HepG2 (cell line): ENCODE data around the gene SIK2. TPM values are rescaled to one million over a fixed set of nuclear protein-coding genes. Genes with fewer than 3 reads are reported as not detected.
A peak's percentile ranks its signal among the peaks of the same experiment; 100 is the strongest.

Source experiments
- ATAC-seq: fragments of 200-7000 bp; cut with Tn5 transposase; 3 replicates; pipeline ENCODE4 v1.9.1; 2020; ENCODE audit warnings: mild to moderate bottlenecking, moderate library complexity
- BruUV-seq: library from RNA; stranded (reverse); fragments of 400-500 nt; replicated peaks from 2 replicates; lab custom pipeline; 2021; lab: Mats Ljungman, UMichigan
- CTCF ChIA-PET: fragments of 300-600 bp; formaldehyde crosslinking; extraction: SDS; loops from one replicate; lab custom pipeline; 2021; ENCODE audit warnings: low total read pairs, inconsistent platforms, low intra/inter-chr PET ratio; lab: Yijun Ruan, JAX
- POLR2A ChIA-PET: fragments of 350-600 bp; sonication (Branson Sonifier 250); formaldehyde crosslinking; loops from one replicate; lab custom pipeline; 2020; ENCODE audit warnings: antibody characterized with exemption, inconsistent platforms; lab: Yijun Ruan, JAX
- DNase-seq: peaks from one replicate; pipeline ENCODE4 v3.0.0-alpha.2; 2015; ENCODE audit warnings: low spot score
- FAIRE-seq: peaks from 3 replicates; lab custom pipeline; 2011; peaks lifted over from hg19 to GRCh38; lab: Jason Lieb, UNC
- H2AFZ ChIP-seq: one replicate; pipeline ENCODE4 v1.6.1; 2011; ENCODE audit warnings: low read length, inconsistent platforms
- H3K27ac ChIP-seq: fragments of 300-600 bp; 3 replicates; pipeline ENCODE4 v1.8.0; 2011; ENCODE audit warnings: mixed run types, mild to moderate bottlenecking, mixed read lengths, low read length, inconsistent platforms; ENCODE audit not compliant: insufficient read depth; ENCODE audit errors: extremely low read length
- H3K27me3 ChIP-seq, 2 experiments: fragments of 200-600 bp in 1 of 2; 2 replicates in 1 of 2; 3 replicates in 1 of 2; pipeline versions ENCODE4 v1.6.0 to v1.8.0; 2011; ENCODE audit warnings: low read length in 2 of 2, mild to moderate bottlenecking in 2 of 2, moderate library complexity in 2 of 2, inconsistent platforms in 1 of 2; ENCODE audit not compliant: insufficient read depth in 2 of 2, control insufficient read depth in 1 of 2
- H3K36me3 ChIP-seq, 2 experiments: fragments of 200-600 bp in 1 of 2; replicated peaks in 1 of 2; 2 replicates in 1 of 2; 3 replicates in 1 of 2; pipeline versions ENCODE4 v1.5.1 to v1.8.0; 2011; ENCODE audit warnings: low read length in 2 of 2, inconsistent platforms in 1 of 2; ENCODE audit not compliant: insufficient read depth in 2 of 2, control insufficient read depth in 1 of 2
- H3K4me1 ChIP-seq: 2 replicates; pipeline ENCODE4 v1.5.1; 2012; ENCODE audit warnings: low read length, inconsistent platforms; ENCODE audit not compliant: insufficient read depth
- H3K4me2 ChIP-seq: 2 replicates; pipeline ENCODE4 v1.6.0; 2011; ENCODE audit warnings: low read depth, low read length, inconsistent platforms
- H3K4me3 ChIP-seq, 3 experiments: fragments of 200-600 bp in 1 of 3; sonication (generic), shearing (Covaris generic) in 1 of 3; replicated peaks in 1 of 3; 2 replicates each; pipeline ENCODE4 v1.5.1; 2011 to 2016; ENCODE audit warnings: low read length in 3 of 3, inconsistent platforms in 2 of 3, low read depth in 2 of 3, mild to moderate bottlenecking in 2 of 3, control low read depth in 1 of 3, mixed read lengths in 1 of 3; ENCODE audit not compliant: insufficient read depth in 1 of 3
- H3K79me2 ChIP-seq: one replicate; pipeline ENCODE4 v1.6.1; 2011; ENCODE audit warnings: low read length, inconsistent platforms; ENCODE audit not compliant: insufficient read depth
- H3K9ac ChIP-seq: 2 replicates; pipeline ENCODE4 v1.6.0; 2011; ENCODE audit warnings: mild to moderate bottlenecking, low read depth, low read length, inconsistent platforms; ENCODE audit not compliant: insufficient read depth
- H3K9me3 ChIP-seq: 2 replicates; pipeline ENCODE4 v1.5.1; 2012; ENCODE audit warnings: mild to moderate bottlenecking, low read length
- H4K20me1 ChIP-seq: 2 replicates; pipeline ENCODE4 v1.6.0; 2011; ENCODE audit warnings: inconsistent platforms, mild to moderate bottlenecking, low read length, moderate library complexity; ENCODE audit not compliant: insufficient read depth
- AGO2 ChIP-seq: fragments of 200-400 bp; formaldehyde crosslinking; optimal IDR thresholded peaks from 2 replicates; pipeline ENCODE3; 2017; ENCODE audit warnings: mild to moderate bottlenecking, low read depth, low read length, moderate library complexity
- FOXJ3 ChIP-seq: sonication (generic); formaldehyde crosslinking; IDR thresholded peaks from 2 replicates; pipeline ENCODE4 v1.4.0; 2020; ENCODE audit warnings: missing genetic modification reagents, mild to moderate bottlenecking, borderline replicate concordance
- HNF4A ChIP-seq: sonication (generic); formaldehyde crosslinking; IDR thresholded peaks from 2 replicates; pipeline ENCODE4 v1.4.0; 2020; ENCODE audit warnings: missing genetic modification reagents
- ISX ChIP-seq: sonication (generic); formaldehyde crosslinking; conservative IDR thresholded peaks from 2 replicates; pipeline ENCODE4 v1.5.0; 2020; ENCODE audit warnings: missing genetic modification reagents
- NKX3-1 ChIP-seq: sonication (generic); formaldehyde crosslinking; IDR thresholded peaks from 2 replicates; pipeline ENCODE4 v1.5.0; 2020; ENCODE audit warnings: missing genetic modification reagents
- ZMYM4 ChIP-seq: sonication (generic); formaldehyde crosslinking; IDR thresholded peaks from 2 replicates; pipeline ENCODE4 v1.8.1; 2023; ENCODE audit warnings: mild to moderate bottlenecking, missing genetic modification reagents
- ZSCAN22 ChIP-seq: sonication (generic); formaldehyde crosslinking; IDR thresholded peaks from 2 replicates; pipeline ENCODE4 v1.4.0; 2020; ENCODE audit warnings: mild to moderate bottlenecking, missing genetic modification reagents
- WGBS: methylation state at CpG from one replicate; pipeline ENCODE4 v1.1.6; 2017; ENCODE audit warnings: low lambda C conversion rate; 5-methylcytosine and 5-hydroxymethylcytosine counted together
- in situ Hi-C: cut with HindIII; loops from 2 replicates; pipeline ENCODE4 v1.10.0; 2017; ENCODE audit warnings: low pct_unique_long_range_greater_than_20kb; ENCODE audit not compliant: extremely low pct_ligation_motif_present
- intact Hi-C: fragments of 100-400 bp; cut with micrococcal nuclease; formaldehyde crosslinking; loops from one replicate; pipeline ENCODE4 v1.10.0; 2022; ENCODE audit not compliant: unreplicated experiment
- polyA plus RNA-seq, 8 experiments: library from polyadenylated mRNA; depleted of rRNA in 3 of 8; stranded (reverse) in 7 of 8; unstranded in 1 of 8; fragments of >200 nt; fragmentation: Illumina TruSeq in 4 of 8; extraction: Trizol in 4 of 8; gene quantifications; 2 replicates each; pipeline versions ENCODE4 v1.2.1 to v1.2.3, GENCODE V29; 2011 to 2016; ENCODE audit warnings: low read depth in 4 of 8, missing spikeins in 1 of 8, mixed read lengths in 1 of 8; ENCODE audit not compliant: insufficient read depth in 1 of 8
- total RNA-seq, 5 experiments: library from RNA; depleted of rRNA; stranded (reverse); fragments of >200 nt; fragmentation: Illumina TruSeq; extraction: Trizol; gene quantifications; 2 replicates each; pipeline ENCODE4 v1.2.3, GENCODE V29; 2016; ENCODE audit warnings: low read depth in 1 of 5

Gene SIK2
- total and polyA plus RNA-seq, 2 of the 13 experiments (the other 11 are each of a cell fraction or from before 2014, with no cell fraction given), result 8.1 to 15.4 TPM

- TF ChIP-seq FOXJ3 (0 out of 2 replicates have a peak, but pooled peaks have one; percentile 2), ZMYM4 (CRISPR knock-in tag) (peak; percentile 38; the same call in 1 of the 2 replicates), HNF4A (peak; percentile 71)
- TF ChIP-seq, all 625 proteins: peak for 20
These were observed 118.7 kb downstream of the SIK2 start (continued) for GRCh38 chr11:111720801-111721494.

- H3K36me3 ChIP-seq, result peaks cover 36 to 83% of the 10 kb centered on the region in 2 experiments
- TF ChIP-seq ISX (CRISPR knock-in tag) (no peak), NKX3-1 (no peak)
- no peaks in the 10 kb centered on the region for H4K20me1 ChIP-seq
- WGBS, result 96% methylated on average over 8 of the region's 8 CpGs
- no peak overlapping the region for H3K4me3 ChIP-seq
- H3K27me3 ChIP-seq, result no peaks in the 10 kb centered on the region
- H2AFZ ChIP-seq, result no peak overlapping the region
- intact Hi-C loops, result no loop called here
- no peak overlapping the region for H3K27ac ChIP-seq
- no peak for DNase-seq
- no peak overlapping the region for H3K4me2 ChIP-seq
- ChIA-PET CTCF (no interaction called here), POLR2A (no interaction called here)
- no peak overlapping the region for H3K9ac ChIP-seq
- no peak for ATAC-seq
- no peak for FAIRE-seq
- H3K4me1 ChIP-seq, result peaks cover 49% of the 10 kb centered on the region
- no TSS peak for BruUV-seq
- H3K9me3 ChIP-seq, result no peaks in the 10 kb centered on the region
- in situ Hi-C loops, result no loop called here
- no peaks in the 10 kb centered on the region for H3K79me2 ChIP-seq
These were observed 120.3 kb downstream of the SIK2 start for GRCh38 chr11:111722501-111722900.

- Histone ChIP-seq H4K20me1 (no peaks in the 10 kb centered on the region), H3K9ac (no peak overlapping the region), H2AFZ (no peak overlapping the region), H3K79me2 (no peaks in the 10 kb centered on the region), H3K4me3 (no peak overlapping the region), H3K27me3 (no peaks in the 10 kb centered on the region), H3K27ac (no peak overlapping the region), H3K9me3 (no peaks in the 10 kb centered on the region), H3K36me3 (peaks cover 35 to 76% of the 10 kb centered on the region in 2 experiments), H3K4me2 (no peak overlapping the region), H3K4me1 (peaks cover 41% of the 10 kb centered on the region)
- TF ChIP-seq ZSCAN22 (CRISPR knock-in tag), result no peak
- TF ChIP-seq AGO2, result peak; percentile 37
- 88% methylated on average over 15 of the region's 15 CpGs for WGBS
- FAIRE-seq (no peak), ATAC-seq (no peak), DNase-seq (no peak)
- ChIA-PET CTCF (no interaction called here), POLR2A (interaction anchor here (0.5 kb wide), 1 partner anchor 119 kb away, joined by 3 read pairs; no protein-coding TSS in a partner anchor)
- in situ Hi-C loops, result no loop called here
- intact Hi-C loops, result no loop called here
- BruUV-seq, result no TSS peak
These were observed 121.3 kb downstream of the SIK2 start for GRCh38 chr11:111723595-111723994.
